GM19468 (cell line): Measurements from ENCODE around the gene ZNF217.
"Not testable (repeated sequence)": the region's sequence is repeated elsewhere in the genome, so short reads cannot be mapped to it uniquely, and the experiment has no call there.

ENCODE experiments used
- ATAC-seq: cut with Tn5 transposase; IDR thresholded peaks from one replicate; pipeline ENCODE4 v1.9.1; 2021; ENCODE audit warnings: mild to moderate bottlenecking, moderate library complexity, moderate number of reproducible peaks; ENCODE audit not compliant: unreplicated experiment; ENCODE audit errors: extremely low read depth

ZNF217 gene

DNA sequence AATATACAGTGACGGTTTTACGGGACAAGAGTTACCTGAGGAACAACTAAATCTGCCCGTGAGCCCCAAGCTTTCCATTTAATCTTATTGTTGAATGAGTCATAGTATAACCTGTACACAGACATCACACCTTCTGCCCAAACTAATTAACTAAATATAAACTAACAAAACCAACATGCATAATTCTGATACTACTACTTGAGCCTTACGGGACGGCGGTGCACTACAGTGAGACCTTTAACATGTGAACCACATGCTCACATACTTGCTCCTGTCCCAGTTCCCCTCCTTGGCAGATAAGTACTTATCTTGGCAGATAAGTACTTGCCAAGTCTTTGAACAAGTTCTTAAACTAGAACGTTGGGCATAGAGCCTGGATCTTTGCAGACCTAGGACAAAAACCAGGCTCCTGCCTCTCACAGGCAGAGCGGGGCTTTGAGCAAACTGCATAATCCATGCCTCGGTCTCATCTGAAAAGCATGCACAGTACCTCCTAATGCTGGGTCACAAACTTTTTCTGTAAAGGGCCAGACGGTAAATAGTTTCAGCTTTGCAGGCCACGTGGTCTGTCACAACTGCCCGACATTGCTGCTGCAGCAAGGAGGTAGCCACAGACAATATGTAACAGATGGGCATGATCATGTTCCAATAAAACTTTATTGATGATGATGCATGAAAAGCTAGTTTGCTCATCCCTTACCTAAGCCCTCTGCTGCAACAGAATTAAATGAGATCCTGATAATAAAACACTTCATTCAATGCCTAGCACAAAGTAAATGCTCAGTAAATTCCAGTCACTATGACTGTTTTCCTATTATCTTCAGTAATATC is 23.0 kb downstream of the ZNF217 start:
- ATAC-seq, result no peak

DNA sequence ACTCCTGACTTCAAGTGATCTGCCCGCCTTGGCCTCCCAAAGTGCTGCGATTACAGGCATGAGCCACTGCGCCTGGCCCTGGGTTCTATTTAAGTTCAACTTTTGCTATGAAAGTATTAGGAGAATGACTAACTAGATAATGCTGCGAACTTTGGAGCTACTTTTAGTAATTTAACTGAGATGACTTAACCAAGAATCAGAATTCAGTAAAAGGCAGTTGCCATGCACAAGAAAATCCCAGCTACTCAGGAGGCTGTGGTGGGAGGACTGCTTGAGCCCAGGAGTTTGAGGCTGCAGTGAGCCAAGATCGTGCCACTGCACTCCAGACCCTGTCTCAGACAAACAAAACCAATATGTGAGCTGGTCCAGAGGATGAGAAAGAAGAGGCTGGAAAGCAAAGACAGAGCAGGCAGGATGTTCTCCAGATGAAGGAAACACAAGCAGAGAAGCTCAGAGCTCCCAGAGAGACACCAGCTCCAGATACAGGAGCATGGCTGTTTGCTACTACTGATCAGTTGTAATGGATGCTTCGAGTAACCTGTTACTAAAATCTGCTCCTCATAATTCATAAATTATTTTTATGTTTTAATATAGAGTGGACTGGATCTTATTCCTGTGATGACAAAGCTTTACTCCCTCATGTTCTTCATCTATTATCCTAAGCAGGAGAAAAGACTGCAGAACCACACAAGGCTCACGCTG is 23.9 kb downstream of the ZNF217 start:
- ATAC-seq, result no peak

- no peak for ATAC-seq
Measured at GRCh38 chr20:53569005-53569404, 24.6 kb downstream of the ZNF217 start.

GRCh38 chr20:53568351-53568750 is 25.3 kb downstream of the ZNF217 start:
- no peak for ATAC-seq

DNA sequence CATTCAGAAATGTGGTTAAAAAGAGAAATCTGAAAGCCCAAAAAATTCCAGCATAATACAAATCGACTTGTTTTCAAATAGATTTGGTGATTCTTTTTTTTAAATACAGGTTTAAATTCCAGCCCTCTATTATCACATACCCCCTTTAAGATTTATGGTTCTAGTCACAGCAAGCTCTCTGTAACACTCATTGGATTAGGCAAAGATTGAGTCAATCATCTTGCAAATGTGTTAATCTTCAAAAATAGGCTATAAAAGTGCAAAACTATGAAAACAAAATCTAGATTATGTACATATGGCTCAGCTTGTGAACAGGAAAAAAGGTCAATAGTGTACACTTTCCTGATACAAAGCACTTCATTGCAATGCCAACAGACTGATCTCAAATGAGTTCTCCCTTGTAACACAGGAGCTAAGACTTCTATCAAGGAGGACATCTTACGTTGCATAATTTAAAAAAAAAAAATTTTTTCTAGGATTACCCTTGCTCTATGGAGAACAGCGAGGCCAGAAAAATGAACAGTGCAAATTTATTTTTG is 26.2 kb downstream of the ZNF217 start:
- ATAC-seq, result no peak

DNA sequence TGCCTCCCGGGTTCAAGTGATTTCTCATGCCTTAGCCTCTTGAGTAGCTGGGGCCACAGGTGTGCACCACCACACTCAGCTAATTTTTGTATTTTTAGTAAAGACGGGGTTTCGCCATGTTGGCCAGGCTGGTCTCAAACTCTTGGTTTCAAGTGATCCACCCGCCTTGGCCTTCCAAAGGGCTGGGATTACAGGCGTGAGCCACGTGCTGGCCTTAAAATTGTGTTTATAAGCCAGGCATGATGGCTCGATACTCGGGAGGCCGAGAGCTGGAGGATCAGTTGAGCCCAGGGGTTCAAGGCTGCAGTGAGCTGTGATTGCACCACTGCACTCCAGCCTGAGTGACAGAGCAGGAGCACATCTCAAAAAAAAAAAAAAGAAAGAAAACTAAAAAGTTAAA is 27.0 kb downstream of the ZNF217 start:
- not testable (repeated sequence) for ATAC-seq

DNA sequence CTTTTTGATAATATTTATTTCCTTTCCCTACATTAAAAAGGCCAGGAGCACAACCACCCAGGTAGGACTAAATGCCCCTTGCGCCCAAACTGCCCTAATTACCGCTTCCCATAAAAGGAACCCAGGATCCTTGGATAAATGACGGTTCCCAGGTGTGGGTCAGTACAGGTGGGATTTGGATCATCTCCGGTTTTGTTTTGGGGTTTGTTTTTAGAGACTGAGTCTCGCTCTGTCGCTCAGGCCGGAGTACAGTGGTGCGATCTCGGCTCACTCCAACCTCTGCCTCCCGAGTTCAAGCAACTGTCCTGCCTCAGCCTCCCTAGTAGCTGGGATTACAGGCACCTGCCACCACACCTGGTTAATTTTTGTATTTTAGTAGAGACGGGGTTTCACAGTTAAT is 28.4 kb downstream of the ZNF217 start:
- ATAC-seq, result no peak

- ATAC-seq, result not testable (repeated sequence)
Measured at GRCh38 chr20:53562104-53562764, 31.4 kb downstream of the ZNF217 start.

DNA sequence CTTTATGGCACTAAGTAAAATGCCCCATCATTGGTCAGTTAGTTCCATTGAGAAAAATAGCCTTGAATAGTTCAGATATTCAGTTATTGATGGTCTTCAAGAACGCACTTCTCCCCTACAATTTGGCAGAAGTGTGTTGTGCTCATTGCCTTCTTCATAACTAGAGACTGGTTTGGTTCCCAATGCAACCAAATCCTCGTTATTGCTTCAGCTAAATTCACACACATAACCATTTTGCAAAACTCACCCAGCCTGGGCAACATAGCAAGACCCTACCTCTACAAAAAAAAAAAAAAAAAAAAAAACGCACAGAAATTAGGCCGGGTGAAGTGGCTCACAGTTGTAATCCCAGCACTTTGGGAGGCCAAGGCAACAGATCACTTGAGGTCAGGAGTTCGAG is 32.1 kb downstream of the ZNF217 start:
- no peak for ATAC-seq

- ATAC-seq, result no peak
Measured at GRCh38 chr20:53559816-53560215, 33.8 kb downstream of the ZNF217 start.

DNA sequence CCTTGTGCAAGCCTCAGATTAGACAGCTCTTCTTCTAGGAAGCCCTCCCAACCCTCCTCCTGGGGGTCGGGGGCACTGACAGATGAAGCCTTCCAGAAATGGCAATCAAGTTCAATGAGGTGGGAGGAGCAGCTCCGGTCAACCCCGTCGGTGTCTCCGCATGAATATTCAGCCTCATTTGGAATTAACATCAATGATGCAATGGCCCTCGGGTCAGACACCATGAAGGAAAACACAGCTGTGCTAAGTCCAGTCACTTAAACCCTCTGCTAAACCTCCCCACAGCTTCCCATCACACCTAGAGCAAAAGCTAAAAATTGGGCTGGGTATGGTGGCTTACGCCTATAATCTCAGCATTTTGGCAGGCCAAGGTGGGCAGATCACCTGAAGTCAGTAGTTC is 36.5 kb downstream of the ZNF217 start:
- ATAC-seq, result no peak

- ATAC-seq, result no peak
Measured at GRCh38 chr20:53556267-53556897, 37.3 kb downstream of the ZNF217 start.

DNA sequence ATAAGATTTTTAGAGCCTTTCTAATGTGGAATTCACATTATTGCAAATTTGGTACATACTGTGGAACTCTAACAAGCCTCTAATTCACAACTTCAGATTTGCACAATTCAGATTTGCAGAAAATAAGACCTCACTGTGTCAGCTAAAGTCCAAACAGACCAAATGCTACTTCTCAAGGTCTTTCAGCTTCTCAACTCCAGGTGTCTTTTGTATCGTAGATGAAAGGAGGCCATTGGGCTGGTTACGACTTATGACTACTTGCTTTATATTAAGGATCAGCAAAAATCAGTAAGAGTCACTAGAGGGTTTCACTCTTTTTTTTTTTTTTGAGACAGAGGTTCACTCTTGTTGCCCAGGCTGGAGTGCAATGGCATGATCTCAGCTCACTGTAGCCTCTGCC is 37.8 kb downstream of the ZNF217 start:
- ATAC-seq, result no peak

DNA sequence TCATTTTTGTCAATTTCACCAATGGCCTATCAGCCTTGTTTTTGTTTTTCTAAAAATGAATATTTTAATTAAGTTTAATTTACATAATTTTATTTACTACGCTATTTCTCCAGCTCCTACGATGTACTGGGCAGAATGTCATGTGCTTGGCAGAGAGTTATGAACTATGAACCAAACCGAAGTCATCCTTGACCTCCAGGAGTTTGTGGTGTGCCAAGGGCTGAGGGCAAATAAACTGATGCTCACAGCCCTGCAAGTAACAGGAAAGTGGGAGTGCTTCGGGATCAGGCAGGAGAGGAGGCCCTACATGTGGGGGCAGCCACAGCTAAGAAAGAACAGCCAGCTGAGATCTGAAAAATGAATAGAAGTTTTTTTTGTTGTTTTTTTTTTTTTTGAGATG is 38.6 kb downstream of the ZNF217 start:
- no peak for ATAC-seq

- not testable (repeated sequence) for ATAC-seq
Measured at GRCh38 chr20:53552572-53552893, 41.1 kb downstream of the ZNF217 start.

DNA sequence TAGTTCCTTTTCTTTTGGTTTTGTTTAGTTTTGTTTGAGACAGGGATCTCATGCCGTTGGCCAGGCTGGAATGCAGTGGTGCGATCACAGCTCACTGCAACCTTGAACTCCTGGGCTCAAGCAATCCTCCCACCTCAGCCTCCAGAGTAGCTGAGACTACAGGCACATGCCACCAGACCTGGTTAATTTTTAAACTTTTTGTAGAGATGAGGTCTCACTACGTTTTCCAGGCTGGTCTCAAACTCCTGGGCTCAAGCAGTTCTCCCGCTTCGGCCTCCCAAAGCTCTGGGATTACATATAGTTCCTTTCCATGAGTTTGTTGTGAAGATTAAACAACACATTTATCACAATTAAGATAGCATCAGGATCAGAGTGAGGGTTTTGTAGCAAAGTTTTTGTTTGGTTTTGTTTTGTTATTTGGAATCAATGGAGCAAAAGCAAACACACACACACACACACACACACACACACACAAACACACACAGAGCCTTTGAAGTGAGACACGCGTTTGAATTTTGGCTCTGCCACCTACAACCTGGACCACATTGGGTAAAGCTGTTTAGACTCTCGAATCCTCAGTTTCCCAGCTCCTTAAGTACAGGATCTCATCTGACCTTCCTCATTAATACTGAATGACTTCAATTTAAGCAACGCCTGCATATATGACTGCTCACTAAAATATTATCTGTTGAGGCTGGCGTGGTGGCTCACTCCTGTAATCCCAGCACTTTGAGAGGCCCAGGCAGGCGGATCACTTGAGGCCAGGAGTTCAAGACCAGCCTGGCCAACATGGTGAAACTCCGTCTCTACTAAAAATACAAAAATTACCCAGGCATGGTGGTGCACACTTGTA is 41.7 kb downstream of the ZNF217 start:
- not testable (repeated sequence) for ATAC-seq

- no peak for ATAC-seq
Measured at GRCh38 chr20:53550280-53551187, 43.1 kb downstream of the ZNF217 start.

DNA sequence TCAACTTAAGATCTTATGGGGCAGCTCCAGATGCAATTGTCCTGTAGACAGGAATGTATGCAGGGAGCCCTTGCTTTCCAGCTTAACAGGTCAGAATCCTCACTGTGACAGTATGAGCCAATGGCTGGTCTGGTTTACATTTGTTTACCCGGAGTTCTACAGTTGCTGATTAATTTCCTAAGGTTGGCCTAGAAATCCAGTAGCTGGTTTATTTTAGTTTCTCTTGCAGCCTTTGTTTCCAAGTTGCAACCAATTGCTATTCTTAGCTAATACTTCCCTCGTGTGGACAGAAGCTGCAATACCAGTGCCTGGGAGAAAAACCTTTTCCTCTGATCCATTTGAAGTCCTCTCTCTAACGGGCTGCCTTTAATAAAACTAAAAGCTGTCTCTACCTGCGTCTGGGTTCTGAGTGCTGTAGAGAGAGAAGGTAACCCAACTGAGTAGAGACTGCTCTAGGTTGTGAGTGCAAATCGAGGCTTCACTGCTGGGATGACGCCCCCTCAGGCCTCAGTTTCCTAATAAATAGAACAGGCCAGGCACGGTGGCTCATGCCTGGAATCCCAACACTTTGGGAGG is 45.9 kb downstream of the ZNF217 start:
- ATAC-seq, result no peak
